ENCODE data around the gene NGB. TPM values are rescaled to one million over a fixed set of nuclear protein-coding genes. Genes with fewer than 3 reads are reported as not detected.

NGB gene
- total RNA-seq, 2 experiments from 2014 or later, result not detected

DNA sequence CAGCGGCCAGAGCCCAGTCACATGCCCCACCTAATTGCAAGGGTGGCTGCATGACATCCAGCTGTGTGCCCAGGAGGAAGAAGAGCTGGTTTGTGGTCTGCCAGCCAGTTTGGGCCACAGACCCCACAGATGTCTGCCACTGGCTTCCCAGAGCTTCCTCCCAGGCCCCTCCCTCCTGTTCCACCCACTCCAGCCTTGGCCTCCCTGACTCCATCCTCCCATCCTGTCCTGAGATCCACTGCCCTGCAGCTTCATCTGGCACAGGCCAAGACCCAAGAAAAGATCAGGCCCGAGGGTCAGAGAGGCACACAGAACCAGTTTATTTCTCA lies 5.9 kb downstream of the NGB start:
- Mint-ChIP-seq H3K27ac (no peak overlapping the region), H3K9me3 (no peaks in the 10 kb centered on the region)
- intact Hi-C loops (cut with DNase I, micrococcal nuclease), result no loop called here

DNA sequence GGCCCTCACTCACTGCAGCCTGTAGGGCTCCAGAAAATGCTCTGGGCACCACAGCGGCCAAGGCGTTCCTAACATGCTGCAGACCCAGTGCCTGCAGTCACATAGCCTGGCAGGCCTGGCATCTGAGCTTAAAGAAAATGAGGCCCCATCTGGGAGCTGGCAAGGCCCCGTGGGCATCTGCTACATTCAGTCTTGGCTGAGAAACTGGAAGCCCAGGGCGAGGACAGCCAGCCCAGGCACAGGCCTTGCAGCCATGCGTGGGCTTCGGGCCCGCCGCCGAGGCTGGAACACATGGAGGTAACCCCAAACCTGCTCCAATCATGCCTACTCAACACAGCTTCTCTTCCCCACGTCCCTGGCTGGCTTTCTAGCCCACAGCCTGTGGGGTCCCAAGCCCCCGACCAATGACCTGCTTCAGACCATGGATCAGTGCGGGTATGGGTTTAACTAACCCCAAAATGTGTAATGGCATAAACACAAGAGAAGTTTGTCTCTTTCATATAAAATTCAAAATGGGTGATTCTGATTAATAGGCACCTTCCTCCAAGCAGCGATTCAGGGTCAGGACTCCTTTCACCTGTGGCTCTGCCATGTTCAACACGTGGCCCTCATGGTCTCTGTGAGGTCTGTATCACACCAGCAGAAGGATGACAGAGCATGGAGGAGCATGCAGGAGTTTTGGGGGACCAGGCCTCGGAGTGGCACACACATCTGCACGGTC lies 6.4 kb downstream of the NGB start:
- Histone ChIP-seq H3K4me1 (ENCODE audit: insufficient read depth, low read length) (no peaks in the 10 kb centered on the region), H3K27me3 (ENCODE audit: control insufficient read depth in 1 of 2, insufficient read depth in 2 of 2, low read length in 2 of 2) (peaks cover 8 to 10% of the 10 kb centered on the region in 2 experiments), H3K4me3 (ENCODE audit: low read length) (no peak overlapping the region), H3K27ac (ENCODE audit: low read depth in 1 of 2, low read length in 2 of 2) (no peak overlapping the region), H3K36me3 (ENCODE audit: insufficient read depth, low read length) (no peaks in the 10 kb centered on the region), H3K9me3 (ENCODE audit: control insufficient read depth in 1 of 2, insufficient read depth in 1 of 2, low read length in 2 of 2) (peaks cover 0 to 4% of the 10 kb centered on the region in 2 experiments)
- DNase-seq (no peak), ATAC-seq (ENCODE audit: poor library complexity) (no peak)
- Mint-ChIP-seq H3K36me3 (ENCODE audit: low read depth) (no peaks in the 10 kb centered on the region), H3K27ac (no peak overlapping the region), H3K4me1 (ENCODE audit: low read depth) (no peaks in the 10 kb centered on the region), H3K9me3 (no peaks in the 10 kb centered on the region), H3K4me3 (no peak overlapping the region), H3K27me3 (peaks cover 40% of the 10 kb centered on the region)
- TF ChIP-seq CTCF (IDR thresholded peaks at IDR 0.05), result no peak
- CTCF ChIA-PET, result no interaction called here
- intact Hi-C loops (cut with DNase I, micrococcal nuclease), result no loop called here
- POLR2A ChIA-PET, result no interaction called here

More for the DNA sequence above, 5.9 kb downstream of the NGB start:
- TF ChIP-seq CTCF (IDR thresholded peaks at IDR 0.05), result no peak
- Mint-ChIP-seq H3K4me3 (no peak overlapping the region), H3K27me3 (peaks cover 40% of the 10 kb centered on the region), H3K4me1 (ENCODE audit: low read depth) (no peaks in the 10 kb centered on the region), H3K36me3 (ENCODE audit: low read depth) (no peaks in the 10 kb centered on the region)
- H3K4me1 ChIP-seq (ENCODE audit: insufficient read depth, low read length), result no peaks in the 10 kb centered on the region
- peaks cover 0 to 4% of the 10 kb centered on the region in 2 experiments for H3K9me3 ChIP-seq (ENCODE audit: control insufficient read depth in 1 of 2, insufficient read depth in 1 of 2, low read length in 2 of 2)
- no peak overlapping the region for H3K27ac ChIP-seq (ENCODE audit: low read depth in 1 of 2, low read length in 2 of 2)
- ATAC-seq (ENCODE audit: poor library complexity) (no peak), DNase-seq (no peak)
- H3K36me3 ChIP-seq (ENCODE audit: insufficient read depth, low read length), result no peaks in the 10 kb centered on the region
- POLR2A ChIA-PET, result no interaction called here
- H3K4me3 ChIP-seq (ENCODE audit: low read length), result no peak overlapping the region
- peaks cover 13 to 14% of the 10 kb centered on the region in 2 experiments for H3K27me3 ChIP-seq (ENCODE audit: control insufficient read depth in 1 of 2, insufficient read depth in 2 of 2, low read length in 2 of 2)
- CTCF ChIA-PET, result no interaction called here

GRCh38 chr14:77260631-77261030 lies 10.4 kb downstream of the NGB start:
- intact Hi-C loops (cut with DNase I, micrococcal nuclease), result no loop called here

More at GRCh38 chr14:77260631-77261030, 10.4 kb downstream of the NGB start:
- H3K27me3 Mint-ChIP-seq, result peaks cover 36% of the 10 kb centered on the region
- H3K27ac ChIP-seq (ENCODE audit: low read depth in 1 of 2, low read length in 2 of 2), result no peak overlapping the region
- CTCF ChIA-PET, result no interaction called here
- H3K27ac Mint-ChIP-seq, result no peak overlapping the region
- H3K4me3 Mint-ChIP-seq, result no peak overlapping the region
- H3K4me3 ChIP-seq (ENCODE audit: low read length), result no peak overlapping the region
- no peaks in the 10 kb centered on the region for H3K9me3 Mint-ChIP-seq
- no peaks in the 10 kb centered on the region for H3K4me1 ChIP-seq (ENCODE audit: insufficient read depth, low read length)
- no peaks in the 10 kb centered on the region for H3K36me3 ChIP-seq (ENCODE audit: insufficient read depth, low read length)
- peaks cover 0 to 2% of the 10 kb centered on the region in 2 experiments for H3K27me3 ChIP-seq (ENCODE audit: control insufficient read depth in 1 of 2, insufficient read depth in 2 of 2, low read length in 2 of 2)
- no peaks in the 10 kb centered on the region for H3K9me3 ChIP-seq (ENCODE audit: control insufficient read depth in 1 of 2, insufficient read depth in 1 of 2, low read length in 2 of 2)
- no peaks in the 10 kb centered on the region for H3K4me1 Mint-ChIP-seq (ENCODE audit: low read depth)
- DNase-seq, result no peak
- no peak for TF ChIP-seq CTCF (IDR thresholded peaks at IDR 0.05)
- H3K36me3 Mint-ChIP-seq (ENCODE audit: low read depth), result no peaks in the 10 kb centered on the region
- POLR2A ChIA-PET, result no interaction called here
- ATAC-seq (ENCODE audit: poor library complexity), result no peak
